Measurements from ENCODE around the gene ZNF12.

DNA sequence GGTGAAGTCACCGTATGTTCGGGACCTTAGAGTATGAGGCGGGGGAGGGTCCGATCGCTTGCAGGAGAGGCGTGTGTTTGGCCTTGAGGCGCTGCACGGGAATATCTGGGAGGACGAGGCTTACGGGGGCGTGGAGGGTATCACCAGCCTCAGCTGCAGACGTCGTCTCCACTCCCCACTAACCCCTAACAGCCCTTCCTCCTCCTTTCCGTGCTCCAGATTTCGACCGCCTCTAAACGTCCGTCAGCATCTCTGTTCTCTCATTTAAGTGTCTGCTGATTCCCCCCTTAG, 23.5 kb upstream of the ZNF12 start:
- TF ChIP-seq, protein P1, sequence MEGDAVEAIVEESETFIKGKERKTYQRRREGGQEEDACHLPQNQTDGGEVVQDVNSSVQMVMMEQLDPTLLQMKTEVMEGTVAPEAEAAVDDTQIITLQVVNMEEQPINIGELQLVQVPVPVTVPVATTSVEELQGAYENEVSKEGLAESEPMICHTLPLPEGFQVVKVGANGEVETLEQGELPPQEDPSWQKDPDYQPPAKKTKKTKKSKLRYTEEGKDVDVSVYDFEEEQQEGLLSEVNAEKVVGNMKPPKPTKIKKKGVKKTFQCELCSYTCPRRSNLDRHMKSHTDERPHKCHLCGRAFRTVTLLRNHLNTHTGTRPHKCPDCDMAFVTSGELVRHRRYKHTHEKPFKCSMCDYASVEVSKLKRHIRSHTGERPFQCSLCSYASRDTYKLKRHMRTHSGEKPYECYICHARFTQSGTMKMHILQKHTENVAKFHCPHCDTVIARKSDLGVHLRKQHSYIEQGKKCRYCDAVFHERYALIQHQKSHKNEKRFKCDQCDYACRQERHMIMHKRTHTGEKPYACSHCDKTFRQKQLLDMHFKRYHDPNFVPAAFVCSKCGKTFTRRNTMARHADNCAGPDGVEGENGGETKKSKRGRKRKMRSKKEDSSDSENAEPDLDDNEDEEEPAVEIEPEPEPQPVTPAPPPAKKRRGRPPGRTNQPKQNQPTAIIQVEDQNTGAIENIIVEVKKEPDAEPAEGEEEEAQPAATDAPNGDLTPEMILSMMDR (IDR thresholded peaks at IDR 0.05), result no peak
- TF ChIP-seq POLR2A (IDR thresholded peaks at IDR 0.05), result no peak
